Measurements from ENCODE around the gene ZNF598. TPM values are rescaled to one million over a fixed set of nuclear protein-coding genes. Genes with fewer than 3 reads are reported as not detected.
"Not testable (repeated sequence)": the region's sequence is repeated elsewhere in the genome, so short reads cannot be mapped to it uniquely, and the experiment has no call there.

The ZNF598 gene
- total and polyA plus RNA-seq, 2 donors from 2014 or later = 14.3 to 34.9 TPM

DNA sequence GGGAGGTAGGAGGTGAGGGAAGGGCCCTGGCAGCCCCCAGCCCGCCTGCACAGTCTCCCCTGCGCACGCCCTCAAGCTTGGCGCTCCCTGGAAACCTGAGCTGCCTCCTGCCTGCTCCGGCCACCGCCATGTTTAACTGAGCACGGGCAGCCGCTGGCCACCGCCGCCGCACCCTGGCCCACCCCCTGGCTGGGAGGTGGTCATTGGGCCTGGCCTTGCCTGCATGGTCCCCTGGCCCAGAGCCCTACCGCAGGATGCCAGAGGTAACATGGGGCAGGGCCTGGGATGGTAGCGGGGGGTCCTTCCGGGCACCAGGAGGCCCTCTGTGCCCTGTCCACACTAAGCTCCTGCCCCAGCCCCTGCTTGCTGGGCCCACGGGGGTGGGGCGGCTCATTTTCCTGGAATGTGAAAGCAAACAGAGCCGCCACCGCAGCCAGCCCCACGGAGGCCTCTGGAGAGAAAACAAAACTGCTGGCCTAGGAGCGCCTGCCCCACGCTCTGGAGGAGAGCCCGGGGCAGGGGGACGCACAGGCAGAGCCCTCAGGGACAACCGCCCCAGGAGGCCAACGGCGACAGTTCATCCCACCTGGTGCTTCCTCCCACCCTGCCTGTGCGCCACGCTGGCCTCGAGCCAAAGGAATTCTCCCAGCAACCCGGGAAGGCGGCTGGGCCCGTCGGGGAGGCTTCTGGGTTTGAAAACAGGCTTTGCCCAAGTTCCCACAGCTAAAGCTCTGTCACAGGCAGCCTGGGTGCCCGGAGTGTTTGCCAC is 26.0 kb upstream of the ZNF598 start:
- peaks cover 0 to 46% (median 0%) of the 10 kb centered on the region in 3 donors for H3K4me1 ChIP-seq (ENCODE audit: control insufficient read depth in 2 of 3, insufficient read depth in 2 of 3, low read depth in 1 of 3, low read length in 3 of 3)
- no peak overlapping the region for H3K9ac ChIP-seq (ENCODE audit: low read length in 3 of 3)
- peak overlapping the region; percentile 74 to 81 for H3K27ac ChIP-seq (ENCODE audit: low read depth in 2 of 2, low read length in 2 of 2)
- H3K27me3 ChIP-seq (ENCODE audit: control insufficient read depth, insufficient read depth, low read length) = no peaks in the 10 kb centered on the region
- DNase-seq (peak; percentile 83 to 93 (median 87)), FAIRE-seq (no peak)
- H3K4me3 ChIP-seq (ENCODE audit: low read length in 3 of 3) = peak overlapping the region in 1 of 3 donors; percentile 43
- intact Hi-C loops (cut with DNase I) = no loop called here
- H3K9me3 ChIP-seq (ENCODE audit: control insufficient read depth in 2 of 3, insufficient read depth in 1 of 3, low read length in 3 of 3) = no peaks in the 10 kb centered on the region
- TF ChIP-seq, protein P1, sequence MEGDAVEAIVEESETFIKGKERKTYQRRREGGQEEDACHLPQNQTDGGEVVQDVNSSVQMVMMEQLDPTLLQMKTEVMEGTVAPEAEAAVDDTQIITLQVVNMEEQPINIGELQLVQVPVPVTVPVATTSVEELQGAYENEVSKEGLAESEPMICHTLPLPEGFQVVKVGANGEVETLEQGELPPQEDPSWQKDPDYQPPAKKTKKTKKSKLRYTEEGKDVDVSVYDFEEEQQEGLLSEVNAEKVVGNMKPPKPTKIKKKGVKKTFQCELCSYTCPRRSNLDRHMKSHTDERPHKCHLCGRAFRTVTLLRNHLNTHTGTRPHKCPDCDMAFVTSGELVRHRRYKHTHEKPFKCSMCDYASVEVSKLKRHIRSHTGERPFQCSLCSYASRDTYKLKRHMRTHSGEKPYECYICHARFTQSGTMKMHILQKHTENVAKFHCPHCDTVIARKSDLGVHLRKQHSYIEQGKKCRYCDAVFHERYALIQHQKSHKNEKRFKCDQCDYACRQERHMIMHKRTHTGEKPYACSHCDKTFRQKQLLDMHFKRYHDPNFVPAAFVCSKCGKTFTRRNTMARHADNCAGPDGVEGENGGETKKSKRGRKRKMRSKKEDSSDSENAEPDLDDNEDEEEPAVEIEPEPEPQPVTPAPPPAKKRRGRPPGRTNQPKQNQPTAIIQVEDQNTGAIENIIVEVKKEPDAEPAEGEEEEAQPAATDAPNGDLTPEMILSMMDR (IDR thresholded peaks at IDR 0.05; ENCODE audit: borderline replicate concordance, extremely low read depth, insufficient read depth) = no peak
- peaks cover 0 to 4% (median 0%) of the 10 kb centered on the region in 3 donors for H3K36me3 ChIP-seq (ENCODE audit: control insufficient read depth in 2 of 3, insufficient read depth in 3 of 3, low read length in 3 of 3)

DNA sequence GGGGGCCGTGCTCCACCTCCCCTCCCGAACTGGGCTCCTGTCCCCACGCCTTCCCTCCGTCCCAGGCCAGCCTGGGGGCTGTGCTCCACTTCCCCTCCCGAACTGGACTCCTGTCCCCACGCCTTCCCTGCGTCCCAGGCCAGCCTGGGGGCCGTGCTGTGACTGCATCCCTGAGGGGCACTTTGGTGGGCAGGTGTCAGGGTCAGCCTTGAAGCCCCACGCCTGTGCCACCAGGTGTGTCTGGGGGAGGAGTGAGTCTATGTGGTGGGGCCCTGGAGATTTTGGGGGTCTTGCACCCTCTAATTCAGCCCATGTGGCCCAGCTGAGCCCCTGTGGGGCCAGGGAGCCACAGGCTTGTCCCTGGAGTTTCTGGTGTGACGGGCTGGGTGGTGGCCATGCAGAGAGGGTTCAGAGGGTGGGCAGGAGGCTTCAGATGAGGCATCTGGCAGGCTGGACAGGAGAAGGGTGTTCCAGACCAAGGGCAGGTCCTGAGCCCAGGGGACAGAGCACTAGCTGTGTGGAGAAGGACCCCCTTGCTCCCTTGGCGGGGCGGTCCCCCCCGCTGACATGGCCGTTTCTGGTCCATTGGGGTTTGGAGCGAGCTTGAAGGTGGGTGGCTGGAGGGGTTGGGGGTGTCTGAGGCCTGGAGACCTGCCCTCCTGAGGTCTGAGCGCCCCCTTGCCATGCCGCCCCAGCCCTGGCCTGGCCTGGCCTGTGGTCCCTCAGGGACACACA is 25.2 kb upstream of the ZNF598 start:
- peak in 2 of 5 donors; percentile 63 to 80 for DNase-seq
- FAIRE-seq = no peak
- peak overlapping the region in 1 of 3 donors; percentile 7 for H3K9ac ChIP-seq (ENCODE audit: low read length in 3 of 3)
- peaks cover 0 to 41% (median 0%) of the 10 kb centered on the region in 3 donors for H3K4me1 ChIP-seq (ENCODE audit: control insufficient read depth in 2 of 3, insufficient read depth in 2 of 3, low read depth in 1 of 3, low read length in 3 of 3)
- H3K9me3 ChIP-seq (ENCODE audit: control insufficient read depth in 2 of 3, insufficient read depth in 1 of 3, low read length in 3 of 3) = no peaks in the 10 kb centered on the region
- H3K4me3 ChIP-seq (ENCODE audit: low read length in 3 of 3) = peak overlapping the region in 2 of 3 donors; percentile 34 to 43
- peaks cover 0 to 4% (median 0%) of the 10 kb centered on the region in 3 donors for H3K36me3 ChIP-seq (ENCODE audit: control insufficient read depth in 2 of 3, insufficient read depth in 3 of 3, low read length in 3 of 3)
- intact Hi-C loops (cut with DNase I) = no loop called here
- H3K27ac ChIP-seq (ENCODE audit: low read depth in 2 of 2, low read length in 2 of 2) = peak overlapping the region; percentile 76 to 81
- TF ChIP-seq, protein P1 (IDR thresholded peaks at IDR 0.05; ENCODE audit: borderline replicate concordance, extremely low read depth, insufficient read depth) = no peak
- no peaks in the 10 kb centered on the region for H3K27me3 ChIP-seq (ENCODE audit: control insufficient read depth, insufficient read depth, low read length)

DNA sequence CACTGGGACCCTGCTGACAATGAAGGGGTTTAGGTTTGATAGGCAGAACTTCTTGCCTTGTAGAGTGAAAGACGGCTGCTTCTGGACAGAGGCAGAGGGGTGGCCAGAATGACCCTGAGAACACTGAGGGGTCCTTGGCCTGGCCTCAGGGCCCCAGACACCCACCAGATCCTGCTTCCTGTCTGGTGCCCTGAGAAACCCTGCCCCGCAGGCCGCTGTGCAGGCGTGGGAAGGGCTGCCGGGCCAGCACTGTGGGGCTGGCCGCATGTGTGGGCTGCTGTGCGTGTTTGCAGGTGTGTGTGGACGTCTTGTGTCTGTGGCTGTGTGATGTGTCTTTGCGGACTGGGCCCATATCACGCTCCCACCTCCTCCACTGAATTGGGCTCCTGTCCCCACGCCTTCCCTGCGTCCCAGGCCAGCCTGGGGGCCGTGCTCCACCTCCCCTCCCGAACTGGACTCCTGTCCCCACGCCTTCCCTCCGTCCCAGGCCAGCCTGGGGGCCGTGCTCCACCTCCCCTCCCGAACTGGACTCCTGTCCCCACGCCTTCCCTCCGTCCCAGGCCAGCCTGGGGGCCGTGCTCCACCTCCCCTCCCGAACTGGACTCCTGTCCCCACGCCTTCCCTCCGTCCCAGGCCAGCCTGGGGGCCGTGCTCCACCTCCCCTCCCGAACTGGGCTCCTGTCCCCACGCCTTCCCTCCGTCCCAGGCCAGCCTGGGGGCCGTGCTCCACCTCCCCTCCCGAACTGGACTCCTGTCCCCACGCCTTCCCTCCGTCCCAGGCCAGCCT is 24.5 kb upstream of the ZNF598 start:
- FAIRE-seq; H3K9me3 ChIP-seq (ENCODE audit: control insufficient read depth in 2 of 3, insufficient read depth in 1 of 3, low read length in 3 of 3); H3K9ac ChIP-seq (ENCODE audit: low read length in 3 of 3); DNase-seq; intact Hi-C loops (cut with DNase I); H3K36me3 ChIP-seq (ENCODE audit: control insufficient read depth in 2 of 3, insufficient read depth in 3 of 3, low read length in 3 of 3); H3K27me3 ChIP-seq (ENCODE audit: control insufficient read depth, insufficient read depth, low read length): not testable (repeated sequence)
- Histone ChIP-seq H3K4me3 (ENCODE audit: low read length in 3 of 3) (peak overlapping the region in 2 of 3 donors; percentile 38 to 60), H3K27ac (ENCODE audit: low read depth in 2 of 2, low read length in 2 of 2) (peak overlapping the region; percentile 76 to 82), H3K4me1 (ENCODE audit: control insufficient read depth in 2 of 3, insufficient read depth in 2 of 3, low read depth in 1 of 3, low read length in 3 of 3) (peaks cover 0 to 39% (median 0%) of the 10 kb centered on the region in 3 donors)

All from kidney (tissue), 14 donors.